ENCODE results near the gene ADGRG2. TPM values are rescaled to one million over a fixed set of nuclear protein-coding genes. Genes with fewer than 3 reads are reported as not detected.

ADGRG2 gene
- total RNA-seq, 3 donors from 2014 or later (not counting 1 experiment from before 2014, with no cell fraction given), result not detected

DNA sequence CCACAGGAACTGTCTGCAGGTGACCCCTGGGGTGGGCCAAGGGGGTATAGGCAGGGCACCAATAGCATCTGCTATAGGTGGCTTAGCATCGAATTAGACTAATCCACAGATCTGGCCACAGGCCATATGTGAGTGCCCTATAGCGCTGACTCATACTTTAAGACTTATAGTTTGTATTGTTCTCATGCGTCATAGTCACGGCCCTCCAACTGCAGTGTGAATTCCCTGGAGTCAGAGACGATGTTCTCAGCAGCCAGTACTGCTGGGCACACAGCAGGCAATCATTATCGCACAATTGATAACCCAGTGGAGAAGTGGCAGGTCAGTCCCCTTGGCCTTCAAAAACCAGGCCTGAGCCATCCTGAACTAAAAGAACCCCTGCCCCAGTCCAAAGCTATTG is 58.1 kb downstream of the ADGRG2 start:
- Mint-ChIP-seq H3K27me3 (ENCODE audit: low read depth in 2 of 2) (no peaks in the 10 kb centered on the region), H3K4me1 (no peaks in the 10 kb centered on the region), H3K36me3 (no peaks in the 10 kb centered on the region), H3K27ac (no peak overlapping the region), H3K9me3 (no peaks in the 10 kb centered on the region), H3K4me3 (no peak overlapping the region)
- intact Hi-C loops (cut with micrococcal nuclease), result no loop called here
- 96% methylated on average over 5 of the region's 6 CpGs for WGBS (ENCODE audit: insufficient coverage)
- ATAC-seq, result no peak
- Histone ChIP-seq H3K4me1 (ENCODE audit: control insufficient read depth, insufficient read depth, low read length) (no peaks in the 10 kb centered on the region), H3K27ac (ENCODE audit: low read length) (no peak overlapping the region), H3K9me3 (ENCODE audit: control insufficient read depth, insufficient read depth, low read length) (no peaks in the 10 kb centered on the region), H3K36me3 (ENCODE audit: control insufficient read depth, insufficient read depth, low read length) (no peaks in the 10 kb centered on the region), H3K27me3 (ENCODE audit: control insufficient read depth, insufficient read depth, low read length) (no peaks in the 10 kb centered on the region), H3K4me3 (ENCODE audit: low read length) (no peak overlapping the region)
- no peak for TF ChIP-seq CTCF (IDR thresholded peaks at IDR 0.05)
- DNase-seq, result no peak

- Mint-ChIP-seq H3K9me3 (no peaks in the 10 kb centered on the region), H3K4me1 (no peaks in the 10 kb centered on the region), H3K27me3 (ENCODE audit: low read depth in 2 of 2) (no peaks in the 10 kb centered on the region), H3K36me3 (no peaks in the 10 kb centered on the region), H3K4me3 (no peak overlapping the region), H3K27ac (no peak overlapping the region)
- Histone ChIP-seq H3K36me3 (ENCODE audit: control insufficient read depth, insufficient read depth, low read length) (no peaks in the 10 kb centered on the region), H3K9me3 (ENCODE audit: control insufficient read depth, insufficient read depth, low read length) (no peaks in the 10 kb centered on the region), H3K4me1 (ENCODE audit: control insufficient read depth, insufficient read depth, low read length) (no peaks in the 10 kb centered on the region), H3K27ac (ENCODE audit: low read length) (no peak overlapping the region), H3K27me3 (ENCODE audit: control insufficient read depth, insufficient read depth, low read length) (no peaks in the 10 kb centered on the region), H3K4me3 (ENCODE audit: low read length) (no peak overlapping the region)
- TF ChIP-seq CTCF (IDR thresholded peaks at IDR 0.05), result no peak
- ATAC-seq, result no peak
- WGBS (ENCODE audit: insufficient coverage), result 87% methylated on average over 6 of the region's 8 CpGs
- no peak for DNase-seq
- intact Hi-C loops (cut with micrococcal nuclease), result no loop called here
Observed at GRCh38 chrX:19063030-19063429, 59.2 kb downstream of the ADGRG2 start.

- ATAC-seq (no peak), DNase-seq (no peak)
- no peaks in the 10 kb centered on the region for H3K27me3 ChIP-seq (ENCODE audit: control insufficient read depth, insufficient read depth, low read length)
- Mint-ChIP-seq H3K4me1 (no peaks in the 10 kb centered on the region), H3K27ac (no peak overlapping the region), H3K27me3 (ENCODE audit: low read depth in 2 of 2) (no peaks in the 10 kb centered on the region), H3K9me3 (no peaks in the 10 kb centered on the region), H3K36me3 (no peaks in the 10 kb centered on the region), H3K4me3 (no peak overlapping the region)
- no peaks in the 10 kb centered on the region for H3K36me3 ChIP-seq (ENCODE audit: control insufficient read depth, insufficient read depth, low read length)
- H3K4me3 ChIP-seq (ENCODE audit: low read length), result no peak overlapping the region
- no peak overlapping the region for H3K27ac ChIP-seq (ENCODE audit: low read length)
- WGBS (ENCODE audit: insufficient coverage), result 98% methylated on average over 5 of the region's 6 CpGs
- no peaks in the 10 kb centered on the region for H3K4me1 ChIP-seq (ENCODE audit: control insufficient read depth, insufficient read depth, low read length)
- TF ChIP-seq CTCF (IDR thresholded peaks at IDR 0.05), result no peak
- intact Hi-C loops (cut with micrococcal nuclease), result no loop called here
- H3K9me3 ChIP-seq (ENCODE audit: control insufficient read depth, insufficient read depth, low read length), result no peaks in the 10 kb centered on the region
Observed at GRCh38 chrX:19059067-19059466, 63.2 kb downstream of the ADGRG2 start.

DNA sequence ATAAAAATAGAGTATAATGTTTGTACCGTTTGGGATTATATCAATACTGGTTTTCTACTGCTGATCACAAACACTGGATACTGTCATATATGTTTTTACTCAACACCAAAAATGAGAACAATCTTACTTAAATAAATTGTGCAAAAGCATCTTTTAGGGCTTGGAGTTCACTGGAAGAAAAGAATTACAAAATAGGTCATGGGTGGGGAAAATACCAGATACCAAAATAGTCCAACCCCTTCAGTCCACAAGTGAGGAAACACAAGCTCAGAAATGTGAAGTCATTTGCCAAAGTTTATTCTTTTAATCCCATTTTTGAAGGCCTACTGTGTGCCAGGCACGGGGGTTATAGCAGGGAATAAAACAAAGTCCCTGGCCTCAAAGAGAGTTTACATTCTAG is 64.4 kb downstream of the ADGRG2 start:
- no peaks in the 10 kb centered on the region for H3K4me1 Mint-ChIP-seq
- no peaks in the 10 kb centered on the region for H3K36me3 Mint-ChIP-seq
- no peak overlapping the region for H3K4me3 ChIP-seq (ENCODE audit: low read length)
- no peaks in the 10 kb centered on the region for H3K4me1 ChIP-seq (ENCODE audit: control insufficient read depth, insufficient read depth, low read length)
- H3K27ac ChIP-seq (ENCODE audit: low read length), result no peak overlapping the region
- intact Hi-C loops (cut with micrococcal nuclease), result no loop called here
- no CpG with 5 or more reads among the region's 2 CpGs for WGBS (ENCODE audit: insufficient coverage)
- TF ChIP-seq CTCF (IDR thresholded peaks at IDR 0.05), result no peak
- H3K9me3 Mint-ChIP-seq, result no peaks in the 10 kb centered on the region
- ATAC-seq (no peak), DNase-seq (no peak)
- H3K27ac Mint-ChIP-seq, result no peak overlapping the region
- H3K27me3 Mint-ChIP-seq (ENCODE audit: low read depth in 2 of 2), result no peaks in the 10 kb centered on the region
- no peak overlapping the region for H3K4me3 Mint-ChIP-seq
- H3K9me3 ChIP-seq (ENCODE audit: control insufficient read depth, insufficient read depth, low read length), result no peaks in the 10 kb centered on the region
- H3K36me3 ChIP-seq (ENCODE audit: control insufficient read depth, insufficient read depth, low read length), result no peaks in the 10 kb centered on the region
- no peaks in the 10 kb centered on the region for H3K27me3 ChIP-seq (ENCODE audit: control insufficient read depth, insufficient read depth, low read length)

Measured in natural killer cell (primary cell).